Activated CD8-positive, alpha-beta memory T cell treated with anti-CD3 and anti-CD28 coated beads, Interleukin-2, amount 50 U/mL, for 4 hours (primary cell): Measurements from ENCODE around the gene CELF4.

ENCODE experiments used
- DNase-seq: peaks from one replicate; pipeline ENCODE4 v3.0.0-alpha.2; 2020

The CELF4 gene

GRCh38 chr18:37457341-37457740 lies 108.3 kb downstream of the CELF4 start:
- DNase-seq, result no peak

GRCh38 chr18:37456873-37457272 lies 108.7 kb downstream of the CELF4 start:
- DNase-seq, result no peak

DNA sequence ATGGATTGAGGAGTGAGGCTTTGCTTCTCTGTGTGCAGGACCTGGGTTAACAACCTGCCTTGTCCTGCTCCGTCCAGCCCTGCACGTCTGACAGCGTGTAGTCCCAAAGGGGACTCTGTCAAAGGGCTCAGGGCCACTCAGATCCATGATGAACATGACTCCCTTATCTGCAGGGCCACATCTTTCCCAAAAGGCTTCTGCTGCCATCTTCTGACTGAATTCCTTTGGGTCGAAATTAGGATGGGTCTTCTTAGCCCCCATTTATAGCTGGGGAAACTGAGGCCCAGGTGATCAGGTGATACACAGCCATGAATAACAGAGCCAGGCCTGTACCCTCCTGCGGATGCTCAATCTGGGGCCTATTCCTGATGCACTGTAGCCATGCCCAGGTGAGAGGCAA lies 109.2 kb downstream of the CELF4 start:
- no peak for DNase-seq

DNA sequence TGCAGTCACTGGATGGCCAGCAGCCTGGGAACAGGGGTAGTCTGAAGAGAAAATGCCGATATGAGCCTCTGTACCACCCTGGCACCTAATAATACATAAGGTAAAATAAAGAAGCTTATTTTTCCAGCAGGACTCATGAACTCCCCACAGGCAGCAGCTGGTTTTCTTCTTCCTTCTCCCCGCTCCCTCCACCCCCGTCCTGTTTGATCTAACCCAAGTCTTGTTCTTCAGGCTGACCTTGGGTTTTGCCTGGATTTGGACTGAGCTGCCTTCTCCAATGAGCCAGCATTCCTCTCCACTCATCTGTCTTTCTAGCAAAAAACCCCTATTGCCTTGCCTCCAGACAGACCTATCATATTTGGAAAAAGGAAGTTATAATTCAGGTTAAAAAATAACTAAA lies 111.8 kb downstream of the CELF4 start:
- no peak for DNase-seq

GRCh38 chr18:37452682-37453385 lies 112.8 kb downstream of the CELF4 start:
- no peak for DNase-seq

DNA sequence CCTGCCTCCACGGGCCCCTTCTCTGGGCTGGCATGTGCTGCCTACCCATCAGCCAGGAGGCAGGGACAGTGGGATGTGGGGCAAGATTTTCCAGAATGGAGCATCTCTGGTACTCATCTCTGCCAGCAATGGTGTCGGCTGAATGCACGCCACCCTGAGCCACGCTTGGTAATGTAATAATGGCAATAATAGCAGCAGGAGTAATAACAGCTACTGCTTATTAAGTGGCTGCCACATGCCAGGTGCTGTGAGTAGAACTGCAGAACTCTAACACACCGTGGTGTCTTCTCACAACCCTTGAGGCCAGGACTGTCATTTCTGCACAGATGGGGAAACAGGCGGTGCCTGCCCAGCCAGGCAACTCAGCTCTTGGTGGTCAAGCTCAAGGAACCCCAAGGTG lies 113.6 kb downstream of the CELF4 start:
- DNase-seq, result no peak

DNA sequence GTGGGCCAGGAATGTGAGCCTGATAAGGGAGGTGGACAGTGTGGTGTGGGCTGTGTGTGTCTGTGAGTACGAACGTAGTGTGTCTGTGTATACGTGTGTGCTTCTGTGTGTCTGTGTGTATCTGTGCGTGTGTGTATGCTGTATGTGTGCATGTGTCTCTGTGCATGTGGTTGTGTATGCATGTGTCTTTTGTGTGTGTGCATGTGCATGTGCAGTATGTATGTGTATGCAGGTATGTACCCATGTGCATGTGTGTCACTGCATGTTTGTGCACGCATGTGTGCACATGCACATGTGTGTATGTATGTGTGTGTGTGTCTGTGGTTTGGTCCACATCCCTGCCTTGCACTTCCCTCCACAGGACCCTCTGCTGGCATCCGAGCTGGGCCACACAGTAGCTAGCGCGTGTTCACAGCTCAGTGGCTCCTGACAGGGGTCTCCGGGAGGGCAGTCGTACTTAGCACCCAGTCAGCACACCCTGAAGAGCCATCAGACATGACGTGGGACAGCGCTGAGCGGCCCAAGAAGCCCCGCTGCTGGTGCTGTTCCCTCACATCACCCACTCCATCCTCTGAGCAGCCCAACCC lies 114.3 kb downstream of the CELF4 start:
- no peak for DNase-seq

GRCh38 chr18:37450434-37451132 lies 115.0 kb downstream of the CELF4 start:
- DNase-seq, result no peak

- DNase-seq, result no peak
These were observed 116.0 kb downstream of the CELF4 start for GRCh38 chr18:37449618-37450017.

DNA sequence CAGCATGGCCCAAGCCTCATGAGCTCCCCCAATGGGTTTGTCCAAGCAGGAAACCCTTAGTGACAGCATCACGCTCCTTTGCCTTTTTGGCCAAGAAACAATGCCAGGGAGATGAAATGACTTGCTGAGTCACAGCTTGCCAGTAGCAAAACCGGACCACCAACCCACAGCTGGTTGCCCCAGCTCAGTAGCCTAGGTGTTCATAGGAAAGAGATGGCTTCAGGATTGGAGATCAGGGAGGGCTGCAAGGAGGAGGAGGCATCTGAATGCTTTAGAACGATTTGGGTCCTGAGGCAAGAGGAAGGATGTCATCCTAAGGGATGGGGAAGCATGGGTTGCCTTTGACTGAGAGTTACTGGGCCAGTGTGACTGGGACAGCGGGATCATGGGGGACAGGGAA lies 116.7 kb downstream of the CELF4 start:
- no peak for DNase-seq

DNA sequence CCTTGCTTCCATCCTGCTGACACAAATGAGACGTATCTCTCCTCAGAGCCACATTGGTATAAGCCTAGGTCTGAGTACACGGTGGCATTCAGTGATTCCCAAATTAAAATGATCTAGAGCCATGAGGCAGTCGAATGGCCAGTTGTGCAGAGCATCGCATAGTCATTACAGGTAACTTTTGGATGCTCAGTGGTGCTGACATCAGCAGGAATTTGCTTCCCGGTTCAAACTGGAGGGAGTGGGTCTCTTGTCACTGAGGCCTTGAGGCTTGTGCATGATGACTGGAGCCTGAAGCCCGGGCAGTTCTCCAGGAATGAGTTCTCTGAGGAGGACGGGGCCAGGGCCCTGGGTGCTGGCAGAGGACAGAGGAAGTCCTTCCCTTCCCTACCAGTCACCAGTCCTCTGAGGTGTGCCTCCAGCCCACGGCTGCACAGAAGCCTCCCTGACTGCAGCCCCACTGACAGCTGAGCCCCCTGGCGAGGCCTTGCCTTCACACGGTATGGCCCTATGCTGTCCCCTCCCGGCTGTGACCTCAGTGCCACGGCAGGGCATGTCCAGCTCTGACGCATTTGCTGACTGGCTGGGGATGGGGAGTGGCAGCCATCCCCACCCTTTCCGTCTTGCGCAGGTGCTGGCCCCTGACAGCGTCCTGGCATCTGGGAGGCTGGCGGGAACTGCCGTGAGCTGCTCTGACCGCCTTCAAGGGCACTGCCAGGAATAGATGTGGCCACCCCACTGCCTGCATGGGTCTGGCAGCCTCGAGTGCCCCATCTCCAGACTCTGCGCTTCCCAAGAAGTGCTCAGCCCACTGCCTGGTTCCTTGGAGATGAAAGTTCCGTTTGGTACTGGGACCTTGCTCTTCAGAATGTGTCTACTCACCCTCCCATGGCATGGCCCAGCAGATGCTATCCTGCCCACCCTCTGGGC lies 117.4 kb downstream of the CELF4 start:
- DNase-seq, result no peak

GRCh38 chr18:37445836-37446235 lies 119.8 kb downstream of the CELF4 start:
- DNase-seq, result no peak

- DNase-seq, result no peak
These were observed 120.2 kb downstream of the CELF4 start for GRCh38 chr18:37445368-37445767.

DNA sequence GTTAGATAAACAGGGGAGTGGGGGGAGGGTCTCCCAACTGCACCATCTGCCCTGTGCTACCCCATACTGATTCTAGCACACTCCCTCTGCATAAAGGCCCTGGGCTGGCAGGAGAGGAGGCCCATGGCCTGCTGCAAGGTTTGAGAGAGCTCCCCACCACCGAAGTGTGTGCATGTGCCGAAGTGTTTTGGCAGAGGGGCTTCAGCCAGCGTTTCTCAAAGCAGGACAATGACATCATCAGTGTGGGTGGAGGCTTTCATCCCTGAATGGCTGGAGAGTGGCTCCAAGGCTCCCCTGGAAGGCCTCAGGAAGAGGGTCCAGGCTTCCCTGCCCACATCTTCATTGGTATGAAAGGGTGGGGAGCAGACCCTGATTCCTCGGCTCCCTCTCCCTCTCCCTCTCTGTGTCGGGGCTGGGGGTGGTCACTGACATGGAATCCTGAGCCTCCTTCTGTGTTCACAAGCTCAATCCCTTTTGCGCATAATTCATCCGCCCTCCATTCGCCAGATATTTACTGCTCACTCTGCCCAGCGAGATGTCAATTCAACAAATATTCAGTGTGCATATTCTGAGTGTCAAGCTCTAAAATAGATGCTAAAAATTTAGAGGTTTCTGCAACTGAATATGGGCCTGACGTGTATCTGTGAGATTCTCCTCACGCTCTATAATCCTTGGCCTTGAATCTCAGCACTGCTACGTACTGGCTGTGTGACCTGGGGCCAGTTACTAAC lies 122.1 kb downstream of the CELF4 start:
- no peak for DNase-seq

DNA sequence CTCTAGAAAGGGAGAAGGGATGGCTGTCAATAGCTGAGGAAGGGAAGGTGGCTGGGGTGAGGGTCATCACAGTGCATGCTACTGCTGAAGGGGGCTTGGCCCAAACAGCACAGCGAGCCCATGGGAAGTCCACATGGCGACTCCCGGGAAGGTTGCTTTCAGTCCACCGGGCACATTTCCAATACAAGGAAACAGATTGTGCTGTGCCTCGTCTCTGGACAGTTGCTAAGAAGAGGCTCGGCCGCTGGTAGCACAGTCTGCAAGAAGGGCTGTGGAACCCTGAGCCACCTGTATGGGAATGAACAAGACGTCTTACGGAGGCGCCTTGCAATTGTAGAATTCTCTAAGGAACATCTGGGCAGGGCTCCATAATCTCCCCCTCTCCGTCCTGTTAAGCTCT lies 123.1 kb downstream of the CELF4 start:
- no peak for DNase-seq

- no peak for DNase-seq
These were observed 123.8 kb downstream of the CELF4 start for GRCh38 chr18:37441821-37442220.

GRCh38 chr18:37440206-37440605 lies 125.4 kb downstream of the CELF4 start:
- DNase-seq, result no peak

- DNase-seq, result no peak
These were observed 127.0 kb downstream of the CELF4 start for GRCh38 chr18:37438417-37439180.

- DNase-seq, result no peak
These were observed 129.6 kb downstream of the CELF4 start for GRCh38 chr18:37435996-37436395.

DNA sequence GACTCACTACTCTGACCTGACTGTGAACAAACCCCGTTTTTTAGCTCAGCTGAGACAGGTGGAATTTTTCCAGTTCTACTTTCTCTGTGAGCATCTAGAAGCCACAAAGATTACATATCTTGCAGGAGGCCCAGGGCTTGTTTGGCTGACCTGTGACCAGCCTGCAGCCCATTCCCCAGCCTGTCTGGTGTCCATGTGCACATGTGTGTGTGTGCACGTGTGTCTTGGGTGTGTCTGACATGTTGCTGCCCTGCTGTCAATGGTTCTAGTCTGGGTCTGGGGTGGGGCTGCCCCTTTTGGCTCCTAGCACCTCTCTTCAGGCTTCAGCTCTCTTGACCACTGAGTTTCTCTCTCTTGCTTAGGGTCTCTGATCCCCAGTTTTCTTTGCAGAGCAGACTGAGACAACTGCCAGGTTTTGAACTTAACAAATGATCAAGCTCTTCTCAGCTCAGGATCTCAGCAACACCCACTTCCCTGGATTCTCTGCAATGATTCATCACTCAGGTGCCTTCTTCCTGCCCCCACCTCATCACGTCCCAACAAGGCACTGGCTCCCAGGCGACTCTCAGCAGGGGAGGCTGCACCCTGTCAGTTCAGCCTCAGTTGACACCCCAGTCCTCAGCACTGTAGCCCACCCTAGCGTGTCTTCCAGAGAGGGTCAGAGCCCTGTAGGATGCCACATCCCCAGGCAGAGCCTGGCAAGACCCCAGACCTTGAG lies 130.3 kb downstream of the CELF4 start:
- DNase-seq, result no peak
